H9 (cell line): ENCODE data around the gene SPRY4. TPM values are rescaled to one million over a fixed set of nuclear protein-coding genes. Genes with fewer than 3 reads are reported as not detected.

Experiments
- DNase-seq: peaks from one replicate; pipeline ENCODE4 v3.0.0-alpha.2; 2017
- H2AFZ ChIP-seq: one replicate; pipeline ENCODE4 v1.6.1; 2013; ENCODE audit warnings: mild to moderate bottlenecking, low read length, control low read depth, moderate library complexity
- H2AK5ac ChIP-seq: 2 replicates; pipeline ENCODE4 v1.6.1; 2013; ENCODE audit warnings: low read length, control low read depth, mixed read lengths; ENCODE audit not compliant: insufficient read length
- H2BK120ac ChIP-seq: one replicate; pipeline ENCODE4 v1.6.1; 2013; ENCODE audit warnings: low read depth, mild to moderate bottlenecking, low read length, control low read depth, inconsistent platforms; ENCODE audit not compliant: poor library complexity, severe bottlenecking
- H2BK12ac ChIP-seq: 2 replicates; pipeline ENCODE4 v1.6.1; 2013; ENCODE audit warnings: low read length, control low read depth, mixed read lengths, low read depth; ENCODE audit not compliant: insufficient read length
- H2BK15ac ChIP-seq: 2 replicates; pipeline ENCODE4 v1.6.1; 2013; ENCODE audit warnings: low read depth, low read length, control low read depth
- H2BK20ac ChIP-seq: one replicate; pipeline ENCODE4 v1.6.1; 2013; ENCODE audit warnings: low read depth, mild to moderate bottlenecking, low read length, control low read depth, inconsistent platforms; ENCODE audit not compliant: poor library complexity, severe bottlenecking
- H2BK5ac ChIP-seq: 2 replicates; pipeline ENCODE4 v1.6.1; 2013; ENCODE audit warnings: low read length, control low read depth, mixed read lengths; ENCODE audit not compliant: insufficient read length
- H3K14ac ChIP-seq: 2 replicates; pipeline ENCODE4 v1.6.1; 2013; ENCODE audit warnings: low read length, control low read depth; ENCODE audit not compliant: insufficient read depth
- H3K18ac ChIP-seq: 2 replicates; pipeline ENCODE4 v1.6.1; 2013; ENCODE audit warnings: low read depth, mild to moderate bottlenecking, mixed read lengths, low read length, control low read depth; ENCODE audit not compliant: insufficient read length
- H3K23ac ChIP-seq: 2 replicates; pipeline ENCODE4 v1.6.1; 2013; ENCODE audit warnings: low read length, control low read depth, mixed read lengths, low read depth; ENCODE audit not compliant: insufficient read length
- H3K23me2 ChIP-seq: 2 replicates; pipeline ENCODE4 v1.6.1; 2013; ENCODE audit warnings: low read depth, mild to moderate bottlenecking, mixed read lengths, low read length, control low read depth; ENCODE audit not compliant: insufficient read length, poor library complexity, severe bottlenecking
- H3K27ac ChIP-seq: 2 replicates; pipeline ENCODE4 v1.5.1; 2013; ENCODE audit warnings: low read length, control low read depth, mixed read lengths, low read depth; ENCODE audit not compliant: insufficient read length
- H3K27me3 ChIP-seq: 2 replicates; pipeline ENCODE4 v1.6.1; 2013; ENCODE audit warnings: low read length, control low read depth, inconsistent platforms; ENCODE audit not compliant: insufficient read depth
- H3K4ac ChIP-seq: 2 replicates; pipeline ENCODE4 v1.6.1; 2013; ENCODE audit warnings: low read depth, mild to moderate bottlenecking, control low read depth, inconsistent platforms, low read length, moderate library complexity
- H3K4me1 ChIP-seq: 2 replicates; pipeline ENCODE4 v1.6.1; 2013; ENCODE audit warnings: low read length, control low read depth, inconsistent platforms; ENCODE audit not compliant: insufficient read depth
- H3K4me2 ChIP-seq: 2 replicates; pipeline ENCODE4 v1.6.1; 2013; ENCODE audit warnings: low read length, control low read depth, mixed read lengths; ENCODE audit not compliant: insufficient read length, insufficient read depth
- H3K56ac ChIP-seq: 2 replicates; pipeline ENCODE4 v1.6.1; 2013; ENCODE audit warnings: low read depth, mild to moderate bottlenecking, mixed read lengths, low read length, control low read depth; ENCODE audit not compliant: insufficient read length
- H3K79me1 ChIP-seq: 2 replicates; pipeline ENCODE4 v1.6.1; 2013; ENCODE audit warnings: low read depth, mild to moderate bottlenecking, moderate library complexity, low read length, control low read depth, inconsistent platforms; ENCODE audit not compliant: insufficient read depth, poor library complexity, severe bottlenecking
- H3K79me2 ChIP-seq: 2 replicates; pipeline ENCODE4 v1.6.1; 2013; ENCODE audit warnings: low read length, control low read depth, inconsistent platforms; ENCODE audit not compliant: insufficient read depth
- H3K9ac ChIP-seq: 2 replicates; pipeline ENCODE4 v1.6.1; 2013; ENCODE audit warnings: low read length, control low read depth, mixed read lengths; ENCODE audit not compliant: insufficient read length; ENCODE audit errors: extremely low read depth
- H3K9me3 ChIP-seq: one replicate; pipeline ENCODE4 v1.6.1; 2013; ENCODE audit warnings: low read depth, low read length, inconsistent platforms; ENCODE audit not compliant: control insufficient read depth
- H3T11ph ChIP-seq: one replicate; pipeline ENCODE4 v1.6.1; 2013; ENCODE audit warnings: mild to moderate bottlenecking, low read length, control low read depth, inconsistent platforms
- H4K20me1 ChIP-seq: one replicate; pipeline ENCODE4 v1.6.1; 2013; ENCODE audit not compliant: control insufficient read depth, insufficient read length, insufficient read depth
- H4K5ac ChIP-seq: 2 replicates; pipeline ENCODE4 v1.6.1; 2013; ENCODE audit warnings: low read depth, mild to moderate bottlenecking, mixed read lengths, low read length, control low read depth; ENCODE audit not compliant: insufficient read length
- H4K8ac ChIP-seq: replicated peaks from 2 replicates; pipeline ENCODE4 v1.6.1; 2013; ENCODE audit warnings: low read length, control low read depth, mixed read lengths, low read depth; ENCODE audit not compliant: insufficient read length
- H4K91ac ChIP-seq: 2 replicates; pipeline ENCODE4 v1.6.1; 2013; ENCODE audit warnings: low read depth, mild to moderate bottlenecking, moderate library complexity, mixed read lengths, low read length, control low read depth; ENCODE audit not compliant: insufficient read length
- H3K27ac Mint-ChIP-seq, 3 experiments: 2 replicates in 2 of 3; 3 replicates in 1 of 3; pipeline ENCODE4 v1.8.0; 2020 to 2021; ENCODE audit warnings: mixed read lengths in 3 of 3, mild to moderate bottlenecking in 1 of 3, moderate library complexity in 1 of 3
- H3K27me3 Mint-ChIP-seq: 2 replicates; pipeline ENCODE4 v1.8.0; 2021; ENCODE audit warnings: low read depth, mild to moderate bottlenecking, moderate library complexity, mixed read lengths
- H3K36me3 Mint-ChIP-seq, 3 experiments: 2 replicates in 2 of 3; 3 replicates in 1 of 3; pipeline ENCODE4 v1.8.0; 2020 to 2021; ENCODE audit warnings: low read depth in 3 of 3, mixed read lengths in 3 of 3; ENCODE audit not compliant: insufficient read depth in 1 of 3
- H3K4me1 Mint-ChIP-seq, 2 experiments: 2 replicates each; pipeline ENCODE4 v1.8.0; 2020; ENCODE audit warnings: mixed read lengths in 2 of 2
- H3K4me3 Mint-ChIP-seq, 2 experiments: 2 replicates in 1 of 2; 3 replicates in 1 of 2; pipeline ENCODE4 v1.8.0; 2020 to 2021; ENCODE audit warnings: mild to moderate bottlenecking in 2 of 2, mixed read lengths in 2 of 2, moderate library complexity in 1 of 2
- H3K9me3 Mint-ChIP-seq, 2 experiments: 2 replicates in 1 of 2; 3 replicates in 1 of 2; pipeline ENCODE4 v1.8.0; 2020; ENCODE audit warnings: mild to moderate bottlenecking in 2 of 2, mixed read lengths in 2 of 2, moderate library complexity in 1 of 2
- CTCF ChIP-seq: fragments of 200-600 bp; sonication (generic); conservative IDR thresholded peaks from 3 replicates; pipeline ENCODE4 v1.8.0; 2021; ENCODE audit warnings: antibody characterized with exemption, mild to moderate bottlenecking
- WGBS: extraction: QIAGEN DNeasy Blood & Tissue Kit; methylation state at CpG from one replicate; pipeline ENCODE4 v1.1.7; 2013; ENCODE audit warnings: missing lambda C conversion rate, low lambda C conversion rate, mixed read lengths; ENCODE audit not compliant: insufficient read length; ENCODE audit errors: extremely low coverage; 5-methylcytosine and 5-hydroxymethylcytosine counted together
- total RNA-seq: library from RNA; stranded (reverse); gene quantifications from 2 replicates; pipeline ENCODE4 v1.2.1, GENCODE V29; 2021

The SPRY4 gene
- total RNA-seq, 1 experiment from 2014 or later = 92.4 TPM

GRCh38 chr5:142290577-142291299 is 34.1 kb downstream of the SPRY4 start:
- H3K4me2 ChIP-seq = no peak overlapping the region
- WGBS = no CpG with 5 or more reads among the region's 5 CpGs
- no peaks in the 10 kb centered on the region; the same call in 1 of the 2 replicates for H3K27me3 Mint-ChIP-seq

More at GRCh38 chr5:142290577-142291299, 34.1 kb downstream of the SPRY4 start:
- Mint-ChIP-seq H3K27ac (peak overlapping the region in 2 of 3 experiments; percentile 8 to 58; a peak in 2 of 7 replicates), H3K4me3 (peak overlapping the region in 1 of 2 experiments; percentile 54; a peak in 3 of 5 replicates), H3K4me1 (peaks cover 50 to 52% of the 10 kb centered on the region in 2 experiments), H3K9me3 (no peaks in the 10 kb centered on the region), H3K36me3 (peaks cover 0 to 19% (median 12%) of the 10 kb centered on the region in 3 experiments; a peak in 5 of 7 replicates)
- H3K27me3 ChIP-seq = no peaks in the 10 kb centered on the region
- H4K5ac ChIP-seq = no peak overlapping the region
- H2BK5ac ChIP-seq = no peak overlapping the region
- DNase-seq = no peak
- H2BK12ac ChIP-seq = no peak overlapping the region
- H3T11ph ChIP-seq = no peak overlapping the region
- H3K9me3 ChIP-seq = no peaks in the 10 kb centered on the region
- H3K27ac ChIP-seq = peak overlapping the region; percentile 30
- no peak overlapping the region for H2BK120ac ChIP-seq
- no peaks in the 10 kb centered on the region for H3K23me2 ChIP-seq
- H3K9ac ChIP-seq = no peak overlapping the region
- no peak overlapping the region for H3K14ac ChIP-seq
- no peak overlapping the region for H4K91ac ChIP-seq
- no peak overlapping the region for H2BK20ac ChIP-seq
- no peak overlapping the region for H2AFZ ChIP-seq
- TF ChIP-seq CTCF = no peak
- H2BK15ac ChIP-seq = no peak overlapping the region
- no peaks in the 10 kb centered on the region for H3K79me1 ChIP-seq
- H3K23ac ChIP-seq = no peak overlapping the region
- H4K20me1 ChIP-seq = no peaks in the 10 kb centered on the region
- no peak overlapping the region for H4K8ac ChIP-seq
- no peak overlapping the region for H3K4ac ChIP-seq
- H3K18ac ChIP-seq = no peak overlapping the region
- H3K56ac ChIP-seq = no peak overlapping the region
- peaks cover 1% of the 10 kb centered on the region; the same call in 1 of the 2 replicates for H3K79me2 ChIP-seq
- peaks cover 6% of the 10 kb centered on the region for H3K4me1 ChIP-seq
- H2AK5ac ChIP-seq = no peak overlapping the region
